IPS DF 6.9 (cell line): ENCODE results near the gene USP34.
A peak's percentile ranks its signal among the peaks of the same experiment; 100 is the strongest.
"Not testable (repeated sequence)": the region's sequence is repeated elsewhere in the genome, so short reads cannot be mapped to it uniquely, and the experiment has no call there.

ENCODE experiments used
- DNase-seq: peaks from one replicate; pipeline ENCODE4 v3.0.0-alpha.2; 2013; ENCODE audit warnings: low read depth, low spot score
- H3K27ac ChIP-seq: one replicate; pipeline ENCODE4 v1.5.1; 2013; ENCODE audit warnings: low read length, control low read depth
- H3K27me3 ChIP-seq: 2 replicates; pipeline ENCODE4 v1.6.1; 2013; ENCODE audit warnings: mild to moderate bottlenecking, low read length; ENCODE audit not compliant: control insufficient read depth, insufficient read depth
- H3K36me3 ChIP-seq: 2 replicates; pipeline ENCODE4 v1.6.1; 2013; ENCODE audit warnings: low read length; ENCODE audit not compliant: control insufficient read depth, insufficient read depth
- H3K4me1 ChIP-seq: 2 replicates; pipeline ENCODE4 v1.6.1; 2013; ENCODE audit warnings: low read length; ENCODE audit not compliant: control insufficient read depth, insufficient read depth
- H3K4me3 ChIP-seq: 2 replicates; pipeline ENCODE4 v1.5.1; 2013; ENCODE audit warnings: mild to moderate bottlenecking, low read length
- H3K9me3 ChIP-seq: 2 replicates; pipeline ENCODE4 v1.6.1; 2013; ENCODE audit warnings: low read length, inconsistent platforms; ENCODE audit not compliant: control insufficient read depth, insufficient read depth
- WGBS: extraction: QIAGEN DNeasy Blood & Tissue Kit; methylation state at CpG from one replicate; pipeline ENCODE4 v1.1.7; 2013; ENCODE audit warnings: mixed read lengths, missing lambda C conversion rate; ENCODE audit not compliant: insufficient read length, insufficient coverage; 5-methylcytosine and 5-hydroxymethylcytosine counted together

USP34 gene

GRCh38 chr2:61478086-61478485, 7.2 kb upstream of the USP34 start:
- no peak for DNase-seq
- H3K4me1 ChIP-seq: no peaks in the 10 kb centered on the region
- no CpG with 5 or more reads among the region's 6 CpGs for WGBS
- H3K36me3 ChIP-seq: peaks cover 19% of the 10 kb centered on the region; the same call in 1 of the 2 replicates
- H3K27ac ChIP-seq: no peak overlapping the region
- no peaks in the 10 kb centered on the region for H3K27me3 ChIP-seq
- no peak overlapping the region for H3K4me3 ChIP-seq
- no peaks in the 10 kb centered on the region for H3K9me3 ChIP-seq

GRCh38 chr2:61476929-61477589, 6.2 kb upstream of the USP34 start:
- H3K27ac ChIP-seq, H3K4me1 ChIP-seq, H3K27me3 ChIP-seq, DNase-seq, H3K4me3 ChIP-seq, H3K9me3 ChIP-seq: not testable (repeated sequence)
- peaks cover 17% of the 10 kb centered on the region; the same call in 1 of the 2 replicates for H3K36me3 ChIP-seq
- no CpG with 5 or more reads among the region's 12 CpGs for WGBS

GRCh38 chr2:61471905-61472805, 1.3 kb upstream of the USP34 start:
- Histone ChIP-seq H3K4me1 (no peaks in the 10 kb centered on the region), H3K36me3 (no peaks in the 10 kb centered on the region), H3K9me3 (no peaks in the 10 kb centered on the region), H3K4me3 (peak overlapping the region; percentile 86), H3K27ac (no peak overlapping the region), H3K27me3 (no peaks in the 10 kb centered on the region)
- no peak for DNase-seq
- WGBS: no CpG with 5 or more reads among the region's 19 CpGs

- Histone ChIP-seq H3K27me3 (no peaks in the 10 kb centered on the region), H3K36me3 (no peaks in the 10 kb centered on the region), H3K4me1 (0 out of 2 replicates have a peak, but pooled peaks cover 1% of the 10 kb centered on the region), H3K27ac (no peak overlapping the region), H3K4me3 (peak overlapping the region; percentile 86), H3K9me3 (no peaks in the 10 kb centered on the region)
- DNase-seq: no peak
- no CpG with 5 or more reads among the region's 94 CpGs for WGBS
Measured at GRCh38 chr2:61470122-61470951, 550 bp downstream of the USP34 start.

GRCh38 chr2:61469424-61470121, 1.3 kb downstream of the USP34 start:
- Histone ChIP-seq H3K27me3 (no peaks in the 10 kb centered on the region), H3K4me1 (0 out of 2 replicates have a peak, but pooled peaks cover 1% of the 10 kb centered on the region), H3K36me3 (no peaks in the 10 kb centered on the region), H3K4me3 (peak overlapping the region; percentile 86; the same call in 1 of the 2 replicates), H3K9me3 (no peaks in the 10 kb centered on the region), H3K27ac (no peak overlapping the region)
- DNase-seq: no peak
- WGBS: no CpG with 5 or more reads among the region's 8 CpGs

- not testable (repeated sequence) for H3K4me3 ChIP-seq, H3K27ac ChIP-seq, DNase-seq
Measured at GRCh38 chr2:61468231-61468630, 2.7 kb downstream of the USP34 start.

GRCh38 chr2:61465045-61465444, 5.8 kb downstream of the USP34 start:
- no peak for DNase-seq
- H3K27ac ChIP-seq: no peak overlapping the region
- no CpG with 5 or more reads among the region's 3 CpGs for WGBS
- H3K4me1 ChIP-seq: 0 out of 2 replicates have a peak, but pooled peaks cover 1% of the 10 kb centered on the region
- no peak overlapping the region for H3K4me3 ChIP-seq
- H3K36me3 ChIP-seq: no peaks in the 10 kb centered on the region
- no peaks in the 10 kb centered on the region for H3K27me3 ChIP-seq
- no peaks in the 10 kb centered on the region for H3K9me3 ChIP-seq

More at GRCh38 chr2:61468231-61468630, 2.7 kb downstream of the USP34 start:
- not testable (repeated sequence) for H3K9me3 ChIP-seq, H3K36me3 ChIP-seq, H3K27me3 ChIP-seq, H3K4me1 ChIP-seq
- WGBS: no CpG with 5 or more reads among the region's 10 CpGs

GRCh38 chr2:61463769-61464475, 7.0 kb downstream of the USP34 start:
- Histone ChIP-seq H3K4me1 (0 out of 2 replicates have a peak, but pooled peaks cover 1% of the 10 kb centered on the region), H3K9me3 (no peaks in the 10 kb centered on the region), H3K27me3 (no peaks in the 10 kb centered on the region), H3K36me3 (no peaks in the 10 kb centered on the region), H3K4me3 (no peak overlapping the region), H3K27ac (no peak overlapping the region)
- DNase-seq: no peak
- WGBS: no CpG with 5 or more reads among the region's 7 CpGs

- DNase-seq: no peak
- Histone ChIP-seq H3K4me3 (no peak overlapping the region), H3K36me3 (no peaks in the 10 kb centered on the region), H3K27ac (no peak overlapping the region), H3K4me1 (0 out of 2 replicates have a peak, but pooled peaks cover 1% of the 10 kb centered on the region), H3K9me3 (no peaks in the 10 kb centered on the region), H3K27me3 (no peaks in the 10 kb centered on the region)
- WGBS: no CpG with 5 or more reads among the region's 2 CpGs
Measured at GRCh38 chr2:61461404-61461803, 9.5 kb downstream of the USP34 start.
